PC-3 (cell line): ENCODE measurements around the gene ARHGEF11.

Experiments used
- CTCF ChIP-seq: fragments of 300-600 bp; sonication (generic); conservative IDR thresholded peaks from 2 replicates; pipeline ENCODE4 v1.5.1; 2017; ENCODE audit warnings: antibody characterized with exemption, low read depth, mild to moderate bottlenecking, low read length
- EZH2phosphoT487 ChIP-seq: fragments of 300-600 bp; sonication (generic); IDR thresholded peaks from 2 replicates; pipeline ENCODE4 v1.6.1; 2018; ENCODE audit warnings: mild to moderate bottlenecking, antibody characterized with exemption, low read length, borderline replicate concordance

- no peak for TF ChIP-seq EZH2phosphoT487
- no peak for TF ChIP-seq CTCF
Observed at GRCh38 chr1:156922986-156923669, 122.4 kb downstream of the ARHGEF11 start.
